CD4-positive, alpha-beta T cell treated with Interleukin-2 at 100 ng/mL for 4 hours (primary cell): ENCODE results near the gene PRR5L.
A peak's percentile ranks its signal among the peaks of the same experiment; 100 is the strongest.

ENCODE experiments used
- DNase-seq: peaks from one replicate; pipeline ENCODE4 v3.0.0-alpha.2; 2020; ENCODE audit warnings: low spot score

The PRR5L gene

GRCh38 chr11:36295926-36296325 is at the start of gene PRR5L:
Gene PRR5L, plus strand, starts transcription at chr11:36296288. Its CDS starts 104,834 bp downstream, at chr11:36401122.
- no peak for DNase-seq

GRCh38 chr11:36247493-36247892 is 48.6 kb upstream of the PRR5L start:
- DNase-seq = no peak

GRCh38 chr11:36248436-36248835 is 47.7 kb upstream of the PRR5L start:
- DNase-seq = no peak

- no peak for DNase-seq
Measured at GRCh38 chr11:36249246-36249645, 46.8 kb upstream of the PRR5L start.

- DNase-seq = no peak
Measured at GRCh38 chr11:36251823-36252222, 44.3 kb upstream of the PRR5L start.

- DNase-seq = no peak
Measured at GRCh38 chr11:36253238-36253637, 42.9 kb upstream of the PRR5L start.

- no peak for DNase-seq
Measured at GRCh38 chr11:36254713-36255112, 41.4 kb upstream of the PRR5L start.

GRCh38 chr11:36257351-36257750 is 38.7 kb upstream of the PRR5L start:
- DNase-seq = no peak

- no peak for DNase-seq
Measured at GRCh38 chr11:36258730-36259360, 37.2 kb upstream of the PRR5L start.

- DNase-seq = no peak
Measured at GRCh38 chr11:36261094-36261493, 35.0 kb upstream of the PRR5L start.

- no peak for DNase-seq
Measured at GRCh38 chr11:36264011-36264972, 31.8 kb upstream of the PRR5L start.

- no peak for DNase-seq
Measured at GRCh38 chr11:36264973-36265344, 31.1 kb upstream of the PRR5L start.

GRCh38 chr11:36265793-36266628 is 30.1 kb upstream of the PRR5L start:
- peak; percentile 35 for DNase-seq

GRCh38 chr11:36266767-36267166 is 29.3 kb upstream of the PRR5L start:
- DNase-seq = no peak

GRCh38 chr11:36268337-36268985 is 27.6 kb upstream of the PRR5L start:
- no peak for DNase-seq

GRCh38 chr11:36270701-36271100 is 25.4 kb upstream of the PRR5L start:
- no peak for DNase-seq

GRCh38 chr11:36271794-36272407 is 24.2 kb upstream of the PRR5L start:
- no peak for DNase-seq

GRCh38 chr11:36273110-36273509 is 23.0 kb upstream of the PRR5L start:
- no peak for DNase-seq

- no peak for DNase-seq
Measured at GRCh38 chr11:36274414-36274813, 21.7 kb upstream of the PRR5L start.

- no peak for DNase-seq
Measured at GRCh38 chr11:36278531-36279282, 17.4 kb upstream of the PRR5L start.

GRCh38 chr11:36280531-36280930 is 15.6 kb upstream of the PRR5L start:
- no peak for DNase-seq
